Activated CD4-positive, alpha-beta T cell treated with anti-CD3 and anti-CD28 coated beads, Interleukin-2, amount 10 ng/mL, durations not matched to agents 24 days and 14 days (primary cell): ENCODE results near the gene RGS10. TPM values are rescaled to one million over a fixed set of nuclear protein-coding genes. Genes with fewer than 3 reads are reported as not detected.

Experiments used
- DNase-seq: peaks from one replicate; pipeline ENCODE4 v3.0.0; 2022
- H3K27ac Mint-ChIP-seq: one replicate; pipeline ENCODE4 v1.8.0; 2022; ENCODE audit warnings: mild to moderate bottlenecking, mixed read lengths
- H3K27me3 Mint-ChIP-seq: one replicate; pipeline ENCODE4 v1.8.0; 2022; ENCODE audit warnings: mixed read lengths
- H3K36me3 Mint-ChIP-seq: one replicate; pipeline ENCODE4 v1.8.0; 2022; ENCODE audit warnings: low read depth, mild to moderate bottlenecking, mixed read lengths
- H3K4me1 Mint-ChIP-seq: one replicate; pipeline ENCODE4 v1.8.0; 2021; ENCODE audit warnings: mixed read lengths
- H3K4me3 Mint-ChIP-seq: one replicate; pipeline ENCODE4 v1.8.0; 2022; ENCODE audit warnings: mild to moderate bottlenecking, moderate library complexity, mixed read lengths
- H3K9me3 Mint-ChIP-seq: one replicate; pipeline ENCODE4 v1.8.0; 2021; ENCODE audit warnings: mixed read lengths
- intact Hi-C: fragments of 100-400 bp; cut with micrococcal nuclease; formaldehyde crosslinking; loops from one replicate; pipeline ENCODE4 v1.15.1; 2023
- total RNA-seq: library from RNA; stranded (reverse); gene quantifications from 2 replicates; pipeline ENCODE4 v1.2.3, GENCODE V29; 2022

The RGS10 gene
- total RNA-seq, 1 donor from 2014 or later = 137 TPM

DNA sequence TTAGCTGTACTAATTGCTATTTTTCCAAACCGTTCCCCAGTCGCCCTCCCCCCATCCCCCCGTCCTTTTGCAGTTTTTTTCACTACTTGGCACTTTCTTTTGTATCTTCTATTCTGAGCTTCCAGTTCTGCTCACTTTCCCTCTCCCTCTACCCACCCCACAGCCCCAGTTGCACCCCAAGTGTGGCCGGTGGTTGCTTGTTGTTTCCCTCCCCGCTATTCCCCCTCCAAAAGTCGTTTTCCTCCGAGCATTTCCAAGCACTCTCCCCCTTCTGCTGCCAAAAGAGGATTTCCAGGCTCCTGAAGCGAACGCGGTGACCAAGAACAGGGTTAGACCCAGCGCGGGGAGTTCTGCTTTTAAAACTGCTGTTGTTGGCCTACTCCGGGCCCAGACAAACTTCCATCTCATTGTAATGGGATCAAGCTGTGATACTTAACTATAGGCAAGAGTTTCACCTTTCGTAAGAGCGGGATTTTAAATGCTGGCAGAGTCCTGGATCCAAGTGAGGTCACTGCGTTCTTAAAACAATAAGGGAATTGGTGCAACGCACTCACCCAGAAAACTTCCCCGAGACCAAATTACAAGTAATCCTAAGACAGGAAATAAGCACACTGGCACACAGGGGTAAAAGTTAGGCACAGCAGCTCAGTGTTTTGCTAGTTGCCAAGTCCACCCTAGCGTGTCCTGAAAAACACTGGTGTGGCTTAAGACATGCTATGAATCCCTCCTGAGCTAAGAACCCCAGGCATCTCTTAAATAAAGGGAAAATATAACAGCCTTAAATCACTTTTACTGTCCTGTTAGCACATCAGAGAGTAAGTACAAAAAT is 1.5 kb upstream of the RGS10 start:
- Mint-ChIP-seq H3K27ac (peak overlapping the region; percentile 91), H3K4me3 (peak overlapping the region; percentile 79), H3K9me3 (no peaks in the 10 kb centered on the region), H3K4me1 (peaks cover 28% of the 10 kb centered on the region), H3K36me3 (peaks cover 10% of the 10 kb centered on the region), H3K27me3 (peaks cover 29% of the 10 kb centered on the region)
- no peak for DNase-seq
- intact Hi-C loops = loop anchor here (1.0 to 5.0 kb wide), 7 partner anchors 28 to 463 kb away; partner anchors contain the start of genes EIF3A and PRDX3

- no peaks in the 10 kb centered on the region for H3K9me3 Mint-ChIP-seq
- intact Hi-C loops = loop anchor here (1.0 to 5.0 kb wide), 9 partner anchors 27 to 462 kb away; partner anchors contain the start of genes EIF3A, PRDX3, SEC23IP and TIAL1
Measured at GRCh38 chr10:119542988-119543813, 682 bp upstream of the RGS10 start.

GRCh38 chr10:119541459-119542356 is 811 bp downstream of the RGS10 start:
- peaks cover 47% of the 10 kb centered on the region for H3K4me1 Mint-ChIP-seq
- H3K9me3 Mint-ChIP-seq = no peaks in the 10 kb centered on the region
- peak overlapping the region; percentile 73 for H3K27ac Mint-ChIP-seq
- intact Hi-C loops = loop anchor here (1.0 to 5.0 kb wide), 9 partner anchors 39 to 461 kb away; partner anchors contain the start of genes EIF3A, PRDX3, SEC23IP and TIAL1
- peak overlapping the region; percentile 73 for H3K4me3 Mint-ChIP-seq
- peaks cover 15% of the 10 kb centered on the region for H3K36me3 Mint-ChIP-seq
- peaks cover 11% of the 10 kb centered on the region for H3K27me3 Mint-ChIP-seq
- peak; percentile 90 for DNase-seq

More at GRCh38 chr10:119542988-119543813, 682 bp upstream of the RGS10 start:
- Mint-ChIP-seq H3K27me3 (peaks cover 20% of the 10 kb centered on the region), H3K27ac (peak overlapping the region; percentile 91), H3K4me1 (peaks cover 35% of the 10 kb centered on the region), H3K4me3 (peak overlapping the region; percentile 79), H3K36me3 (peaks cover 10% of the 10 kb centered on the region)
- peak; percentile 89 for DNase-seq

DNA sequence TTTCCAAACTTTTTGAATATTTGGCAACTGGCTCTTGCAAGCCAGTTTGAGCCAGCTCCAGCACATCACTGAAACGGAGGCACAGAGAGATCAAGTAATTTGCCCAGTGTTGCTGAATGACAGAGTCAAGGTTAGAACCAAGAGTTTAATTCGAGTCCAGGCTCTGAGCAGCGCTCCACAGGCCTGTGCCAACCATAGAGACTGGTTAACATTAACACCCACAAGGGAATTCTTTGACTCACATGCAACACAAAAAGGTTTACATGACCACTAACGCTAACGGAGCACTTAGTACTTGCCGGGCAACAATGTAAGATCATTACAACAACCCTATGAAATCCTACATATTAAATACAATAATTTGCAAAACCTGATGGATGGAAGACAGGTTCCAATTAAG is 1.5 kb downstream of the RGS10 start:
- Mint-ChIP-seq H3K4me3 (peak overlapping the region; percentile 73), H3K27ac (peak overlapping the region; percentile 73), H3K36me3 (peaks cover 17% of the 10 kb centered on the region), H3K9me3 (no peaks in the 10 kb centered on the region), H3K27me3 (peaks cover 7% of the 10 kb centered on the region), H3K4me1 (peaks cover 53% of the 10 kb centered on the region)
- intact Hi-C loops = loop anchor here (1.0 to 5.0 kb wide), 3 partner anchors 39 to 364 kb away; partner anchors contain the start of gene PRDX3
- DNase-seq = peak; percentile 72

DNA sequence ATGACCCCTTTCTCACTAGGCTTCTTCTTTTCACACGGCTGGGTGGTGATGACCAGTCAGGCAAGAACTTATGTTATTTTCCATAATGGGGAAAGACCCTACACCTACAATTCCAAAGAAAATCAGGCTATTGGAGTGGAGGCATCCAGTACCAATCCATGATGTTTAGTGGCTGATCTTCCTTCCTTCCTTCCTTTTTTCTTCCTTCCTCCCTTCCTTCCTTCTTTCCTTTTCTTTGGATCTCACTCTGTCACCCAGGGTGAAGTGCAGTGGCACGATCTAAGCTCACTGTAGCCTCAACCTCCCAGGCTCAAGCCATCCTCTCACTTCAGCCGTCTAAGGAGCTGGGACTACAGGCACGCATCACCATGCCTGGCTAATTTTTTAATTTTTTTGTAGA is 2.5 kb downstream of the RGS10 start:
- H3K36me3 Mint-ChIP-seq = peaks cover 25% of the 10 kb centered on the region
- intact Hi-C loops = loop anchor here (5.0 kb wide), 2 partner anchors 233 to 363 kb away; partner anchors contain the start of gene PRDX3
- no peaks in the 10 kb centered on the region for H3K27me3 Mint-ChIP-seq
- no peaks in the 10 kb centered on the region for H3K9me3 Mint-ChIP-seq
- peak overlapping the region; percentile 73 for H3K27ac Mint-ChIP-seq
- H3K4me1 Mint-ChIP-seq = peaks cover 61% of the 10 kb centered on the region
- H3K4me3 Mint-ChIP-seq = peak overlapping the region; percentile 73
- no peak for DNase-seq

GRCh38 chr10:119539359-119539825 is 3.1 kb downstream of the RGS10 start:
- Mint-ChIP-seq H3K4me3 (peak overlapping the region; percentile 73), H3K27ac (peak overlapping the region; percentile 59), H3K36me3 (peaks cover 28% of the 10 kb centered on the region), H3K9me3 (no peaks in the 10 kb centered on the region), H3K4me1 (peaks cover 62% of the 10 kb centered on the region), H3K27me3 (no peaks in the 10 kb centered on the region)
- intact Hi-C loops = loop anchor here (10.0 kb wide), 1 partner anchor 185 kb away; the partner anchor contains the start of gene INPP5F
- DNase-seq = peak; percentile 68

DNA sequence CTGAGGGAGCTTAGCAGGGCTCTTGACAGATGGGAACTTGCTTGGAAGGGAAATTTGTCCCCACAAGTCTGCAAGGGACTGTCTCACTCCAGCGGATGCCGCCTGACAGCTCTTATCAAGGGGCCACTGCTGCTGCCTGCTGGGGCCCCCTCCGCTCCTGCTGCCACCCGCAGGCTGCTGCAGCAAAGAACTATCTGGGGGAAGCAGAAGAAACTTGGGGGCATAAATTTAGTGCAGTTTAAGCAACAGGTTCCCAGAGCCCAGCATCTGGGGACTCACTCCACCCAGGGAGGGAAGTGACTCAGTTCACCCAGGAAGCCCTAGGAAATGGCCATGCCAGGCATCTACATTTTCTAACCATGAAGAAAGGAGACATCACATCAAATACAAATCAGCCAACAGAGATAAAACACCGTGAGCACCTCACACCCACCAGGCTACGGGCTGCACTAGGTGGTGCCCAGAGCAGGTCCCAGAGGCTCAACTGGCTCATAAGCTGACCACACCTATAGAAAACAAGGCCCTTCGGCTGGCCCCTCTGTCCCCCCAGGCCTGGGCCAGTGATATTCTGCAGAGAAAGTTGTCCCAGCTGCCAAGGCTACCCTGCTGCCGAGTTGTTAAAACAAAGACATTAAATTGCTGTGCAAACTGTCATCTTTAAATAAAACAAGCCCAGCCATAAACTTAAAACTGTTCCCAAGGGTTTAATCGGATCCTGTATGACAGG is 3.7 kb downstream of the RGS10 start:
- no peaks in the 10 kb centered on the region for H3K27me3 Mint-ChIP-seq
- intact Hi-C loops = loop anchor here (10.0 kb wide), 1 partner anchor 186 kb away; the partner anchor contains the start of gene INPP5F
- peak overlapping the region; percentile 73 for H3K4me3 Mint-ChIP-seq
- peaks cover 59% of the 10 kb centered on the region for H3K4me1 Mint-ChIP-seq
- peak overlapping the region; percentile 59 for H3K27ac Mint-ChIP-seq
- peak; percentile 79 for DNase-seq
- H3K36me3 Mint-ChIP-seq = peaks cover 28% of the 10 kb centered on the region
- no peaks in the 10 kb centered on the region for H3K9me3 Mint-ChIP-seq

DNA sequence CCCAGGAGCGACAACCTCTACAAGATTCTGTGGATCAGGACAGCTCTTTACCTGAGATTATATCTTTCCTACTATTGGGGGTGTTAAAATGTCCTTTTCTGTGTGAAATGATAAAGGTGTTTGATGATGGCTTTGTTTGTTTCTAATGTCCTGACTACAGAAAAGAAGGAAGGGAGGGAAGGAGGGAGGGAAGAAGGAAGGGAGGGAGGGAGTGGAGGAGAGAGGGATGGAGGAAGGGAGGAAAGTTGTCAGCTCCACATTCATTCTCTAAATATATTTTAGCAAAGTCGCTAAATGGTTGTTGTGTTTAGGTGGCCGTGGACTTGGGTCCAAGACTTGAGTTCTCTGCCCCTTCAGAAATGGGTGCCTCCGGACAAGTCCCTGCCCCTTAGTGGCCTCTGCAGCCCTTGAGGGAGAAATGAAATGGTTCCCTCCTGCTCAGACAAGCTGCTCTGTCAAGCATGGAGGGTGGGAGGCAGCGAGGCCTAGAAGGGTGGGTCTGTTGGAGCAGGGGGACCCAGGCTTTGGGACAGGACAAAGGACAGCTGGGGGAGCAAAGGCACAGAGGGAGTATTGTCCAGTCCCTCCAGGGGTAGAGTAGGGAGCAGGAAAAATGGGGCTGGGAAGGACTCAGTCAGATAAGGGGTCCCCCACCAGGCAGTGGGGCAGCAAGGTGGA is 4.4 kb downstream of the RGS10 start:
- no peaks in the 10 kb centered on the region for H3K9me3 Mint-ChIP-seq
- peaks cover 31% of the 10 kb centered on the region for H3K36me3 Mint-ChIP-seq
- peaks cover 60% of the 10 kb centered on the region for H3K4me1 Mint-ChIP-seq
- peak overlapping the region; percentile 59 for H3K27ac Mint-ChIP-seq
- peak overlapping the region; percentile 73 for H3K4me3 Mint-ChIP-seq
- intact Hi-C loops = loop anchor here (10.0 kb wide), 1 partner anchor 187 kb away; the partner anchor contains the start of gene INPP5F
- H3K27me3 Mint-ChIP-seq = no peaks in the 10 kb centered on the region
- no peak for DNase-seq

DNA sequence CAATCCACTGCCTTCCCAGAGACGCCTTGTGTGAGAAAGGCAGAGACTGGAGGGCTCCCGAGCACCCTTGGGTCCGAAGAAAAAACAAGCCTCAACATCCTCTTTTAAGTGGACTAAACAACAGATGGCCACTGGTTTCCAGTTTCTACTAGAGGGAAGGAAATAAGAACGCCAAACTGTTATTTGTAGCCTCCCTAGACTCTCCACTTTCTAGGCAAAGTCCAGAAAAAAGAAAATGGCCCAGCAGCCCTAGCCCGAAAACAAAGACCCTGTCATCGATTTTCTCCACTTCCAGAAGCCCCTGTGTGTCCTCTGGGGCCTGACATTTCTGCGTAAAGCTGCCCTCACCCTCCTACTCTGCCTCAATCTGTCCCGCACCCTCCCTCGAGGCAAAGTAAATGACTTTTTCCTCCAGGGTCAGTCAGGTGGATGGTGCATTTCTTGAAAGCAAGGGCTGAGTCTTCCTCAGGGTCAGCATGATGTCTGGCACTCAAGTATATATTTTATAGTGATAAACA is 6.0 kb downstream of the RGS10 start:
- H3K4me3 Mint-ChIP-seq = peak overlapping the region; percentile 73
- H3K4me1 Mint-ChIP-seq = peaks cover 68% of the 10 kb centered on the region
- H3K9me3 Mint-ChIP-seq = no peaks in the 10 kb centered on the region
- intact Hi-C loops = loop anchor here (10.0 kb wide), 1 partner anchor 188 kb away; the partner anchor contains the start of gene INPP5F
- H3K36me3 Mint-ChIP-seq = peaks cover 38% of the 10 kb centered on the region
- DNase-seq = no peak
- no peaks in the 10 kb centered on the region for H3K27me3 Mint-ChIP-seq
- H3K27ac Mint-ChIP-seq = peak overlapping the region; percentile 66

DNA sequence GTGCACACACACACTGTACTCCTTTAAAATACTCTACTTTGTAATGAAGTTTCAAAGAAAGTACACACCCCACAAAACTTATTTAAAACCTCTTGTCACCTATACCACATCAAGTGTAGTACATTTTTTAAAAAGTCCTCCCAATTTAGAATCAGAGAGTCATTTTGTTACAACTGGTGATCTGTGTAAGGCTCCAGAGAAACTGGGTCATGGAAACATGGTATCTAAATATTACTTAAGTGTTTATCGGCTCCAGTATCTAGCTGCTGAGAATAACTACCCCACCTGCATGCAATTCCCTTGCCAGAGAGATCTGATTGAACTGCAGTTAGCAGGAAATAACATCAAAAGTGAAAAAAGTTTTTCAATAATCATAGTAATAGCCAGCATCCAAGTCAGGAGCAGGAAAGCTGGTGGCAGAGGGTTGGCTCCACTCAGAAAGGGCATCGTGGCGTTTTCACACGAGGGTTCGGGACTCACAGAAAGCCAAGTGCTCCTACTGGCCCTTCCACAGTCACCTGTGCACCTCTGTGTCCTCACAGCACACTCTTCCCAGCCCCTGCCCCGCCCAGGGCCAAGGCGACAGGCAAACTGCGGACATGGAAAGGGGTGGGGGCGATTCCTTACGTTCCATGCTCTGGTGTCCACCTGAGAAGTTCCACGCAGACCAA is 6.5 kb downstream of the RGS10 start:
- H3K9me3 Mint-ChIP-seq = no peaks in the 10 kb centered on the region
- peaks cover 39% of the 10 kb centered on the region for H3K36me3 Mint-ChIP-seq
- peak overlapping the region; percentile 66 for H3K27ac Mint-ChIP-seq
- no peaks in the 10 kb centered on the region for H3K27me3 Mint-ChIP-seq
- peaks cover 70% of the 10 kb centered on the region for H3K4me1 Mint-ChIP-seq
- intact Hi-C loops = loop anchor here (1.0 to 10.0 kb wide), 2 partner anchors 20 to 189 kb away; partner anchors contain the start of gene INPP5F
- peak overlapping the region; percentile 27 for H3K4me3 Mint-ChIP-seq
- no peak for DNase-seq

GRCh38 chr10:119535305-119535704 is 7.2 kb downstream of the RGS10 start:
- DNase-seq = no peak
- intact Hi-C loops = loop anchor here (1.0 to 10.0 kb wide), 2 partner anchors 19 to 189 kb away; partner anchors contain the start of gene INPP5F
- Mint-ChIP-seq H3K36me3 (peaks cover 37% of the 10 kb centered on the region), H3K27ac (peak overlapping the region; percentile 66), H3K4me3 (peak overlapping the region; percentile 27), H3K27me3 (no peaks in the 10 kb centered on the region), H3K9me3 (no peaks in the 10 kb centered on the region), H3K4me1 (peaks cover 67% of the 10 kb centered on the region)
